Muscle of arm (tissue), 12 donors: ENCODE results near the gene MYLK2. TPM values are rescaled to one million over a fixed set of nuclear protein-coding genes. Genes with fewer than 3 reads are reported as not detected.

ENCODE experiments used
- DNase-seq: peaks from one replicate; pipeline ENCODE4 v3.0.0-alpha.2; 2013
- polyA plus RNA-seq, 12 donors: library from polyadenylated mRNA; unstranded; fragments of 120-200 nt; gene quantifications; one replicate each; pipeline ENCODE4 v1.2.1, GENCODE V29; 2013; ENCODE audit not compliant: insufficient read length in 12 of 12

The MYLK2 gene
- polyA plus RNA-seq, 12 donors = 14.1 to 79.5 (median 48.4) TPM; not detected in 1

GRCh38 chr20:31851240-31851955 is 32.2 kb downstream of the MYLK2 start:
- DNase-seq = no peak

- no peak for DNase-seq
These were observed 34.3 kb downstream of the MYLK2 start for GRCh38 chr20:31853481-31853880.

GRCh38 chr20:31856516-31856915 is 37.4 kb downstream of the MYLK2 start:
- no peak for DNase-seq

GRCh38 chr20:31857861-31858759 is 39.0 kb downstream of the MYLK2 start:
- DNase-seq = no peak

GRCh38 chr20:31858760-31859083 is 39.6 kb downstream of the MYLK2 start:
- no peak for DNase-seq

GRCh38 chr20:31859266-31859997 is 40.3 kb downstream of the MYLK2 start:
- DNase-seq = no peak

- DNase-seq = no peak
These were observed 40.8 kb downstream of the MYLK2 start for GRCh38 chr20:31859998-31860380.

- no peak for DNase-seq
These were observed 41.4 kb downstream of the MYLK2 start for GRCh38 chr20:31860390-31861134.

- no peak for DNase-seq
These were observed 41.9 kb downstream of the MYLK2 start for GRCh38 chr20:31861135-31861384.

- DNase-seq = peak; percentile 52
These were observed 42.4 kb downstream of the MYLK2 start for GRCh38 chr20:31861385-31862156.

- no peak for DNase-seq
These were observed 43.0 kb downstream of the MYLK2 start for GRCh38 chr20:31862157-31862470.

- no peak for DNase-seq
These were observed 43.4 kb downstream of the MYLK2 start for GRCh38 chr20:31862506-31862905.

GRCh38 chr20:31863296-31864085 is 44.3 kb downstream of the MYLK2 start:
- no peak for DNase-seq

GRCh38 chr20:31864521-31865400 is 45.6 kb downstream of the MYLK2 start:
- DNase-seq = no peak

GRCh38 chr20:31866221-31866620 is 47.1 kb downstream of the MYLK2 start:
- no peak for DNase-seq

- DNase-seq = no peak
These were observed 49.9 kb downstream of the MYLK2 start for GRCh38 chr20:31868853-31869672.

- DNase-seq = no peak
These were observed 50.5 kb downstream of the MYLK2 start for GRCh38 chr20:31869673-31869941.

- DNase-seq = no peak
These were observed 51.0 kb downstream of the MYLK2 start, which contains the start of the genes DUSP15 and TTLL9 for GRCh38 chr20:31869942-31870725. Gene DUSP15, minus strand, starts transcription at chr20:31870527. Its CDS starts 190 bp downstream, at chr20:31870337. Gene TTLL9, plus strand, starts transcription at chr20:31870634. Its CDS starts 493 bp downstream, at chr20:31871127.
